ENCODE results near the gene GALNT6.

GRCh38 chr12:51335931-51336330 lies 55.3 kb downstream of the GALNT6 start:
- TF ChIP-seq, protein P1, sequence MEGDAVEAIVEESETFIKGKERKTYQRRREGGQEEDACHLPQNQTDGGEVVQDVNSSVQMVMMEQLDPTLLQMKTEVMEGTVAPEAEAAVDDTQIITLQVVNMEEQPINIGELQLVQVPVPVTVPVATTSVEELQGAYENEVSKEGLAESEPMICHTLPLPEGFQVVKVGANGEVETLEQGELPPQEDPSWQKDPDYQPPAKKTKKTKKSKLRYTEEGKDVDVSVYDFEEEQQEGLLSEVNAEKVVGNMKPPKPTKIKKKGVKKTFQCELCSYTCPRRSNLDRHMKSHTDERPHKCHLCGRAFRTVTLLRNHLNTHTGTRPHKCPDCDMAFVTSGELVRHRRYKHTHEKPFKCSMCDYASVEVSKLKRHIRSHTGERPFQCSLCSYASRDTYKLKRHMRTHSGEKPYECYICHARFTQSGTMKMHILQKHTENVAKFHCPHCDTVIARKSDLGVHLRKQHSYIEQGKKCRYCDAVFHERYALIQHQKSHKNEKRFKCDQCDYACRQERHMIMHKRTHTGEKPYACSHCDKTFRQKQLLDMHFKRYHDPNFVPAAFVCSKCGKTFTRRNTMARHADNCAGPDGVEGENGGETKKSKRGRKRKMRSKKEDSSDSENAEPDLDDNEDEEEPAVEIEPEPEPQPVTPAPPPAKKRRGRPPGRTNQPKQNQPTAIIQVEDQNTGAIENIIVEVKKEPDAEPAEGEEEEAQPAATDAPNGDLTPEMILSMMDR (IDR thresholded peaks at IDR 0.05), result no peak
- no peak for TF ChIP-seq POLR2A (IDR thresholded peaks at IDR 0.05)

All from heart left ventricle (tissue), 13 donors.